Effector memory CD4-positive, alpha-beta T cell (primary cell): Measurements from ENCODE around the gene C4orf51.

Experiments used
- DNase-seq, 3 donors: peaks; one replicate each; pipeline ENCODE4 v3.0.0-alpha.2; 2020
- H3K27ac ChIP-seq: 2 replicates; pipeline ENCODE4 v1.7.0; 2013; ENCODE audit warnings: mild to moderate bottlenecking, low read length, moderate library complexity; ENCODE audit not compliant: insufficient read depth, poor library complexity, severe bottlenecking
- H3K27me3 ChIP-seq: replicated peaks from 2 replicates; pipeline ENCODE4 v1.7.0; 2013; ENCODE audit warnings: mild to moderate bottlenecking, low read length; ENCODE audit not compliant: insufficient read depth, control insufficient read depth, poor library complexity, severe bottlenecking
- H3K36me3 ChIP-seq: 2 replicates; pipeline ENCODE4 v1.7.0; 2013; ENCODE audit warnings: mild to moderate bottlenecking, low read length, moderate library complexity; ENCODE audit not compliant: control insufficient read depth, insufficient read depth
- H3K4me1 ChIP-seq: 2 replicates; pipeline ENCODE4 v1.7.0; 2013; ENCODE audit warnings: low read length, mild to moderate bottlenecking; ENCODE audit not compliant: control insufficient read depth, insufficient read depth, poor library complexity, severe bottlenecking
- H3K4me3 ChIP-seq: 2 replicates; pipeline ENCODE4 v1.7.0; 2013; ENCODE audit warnings: low read length, low read depth, mild to moderate bottlenecking; ENCODE audit not compliant: insufficient read depth, poor library complexity, severe bottlenecking
- H3K9me3 ChIP-seq: 2 replicates; pipeline ENCODE4 v1.7.0; 2013; ENCODE audit warnings: mild to moderate bottlenecking, low read length, moderate library complexity; ENCODE audit not compliant: control insufficient read depth

C4orf51 gene

GRCh38 chr4:145739845-145740244 is 59.9 kb downstream of the C4orf51 start:
- Histone ChIP-seq H3K4me1 (no peaks in the 10 kb centered on the region), H3K9me3 (no peaks in the 10 kb centered on the region), H3K4me3 (no peak overlapping the region), H3K36me3 (no peaks in the 10 kb centered on the region), H3K27me3 (no peaks in the 10 kb centered on the region), H3K27ac (no peak overlapping the region)
- DNase-seq = no peak

- Histone ChIP-seq H3K4me3 (no peak overlapping the region), H3K4me1 (no peaks in the 10 kb centered on the region), H3K27me3 (no peaks in the 10 kb centered on the region), H3K27ac (no peak overlapping the region), H3K36me3 (no peaks in the 10 kb centered on the region), H3K9me3 (no peaks in the 10 kb centered on the region)
- DNase-seq = no peak
Measured at GRCh38 chr4:145740806-145741205, 60.9 kb downstream of the C4orf51 start.

DNA sequence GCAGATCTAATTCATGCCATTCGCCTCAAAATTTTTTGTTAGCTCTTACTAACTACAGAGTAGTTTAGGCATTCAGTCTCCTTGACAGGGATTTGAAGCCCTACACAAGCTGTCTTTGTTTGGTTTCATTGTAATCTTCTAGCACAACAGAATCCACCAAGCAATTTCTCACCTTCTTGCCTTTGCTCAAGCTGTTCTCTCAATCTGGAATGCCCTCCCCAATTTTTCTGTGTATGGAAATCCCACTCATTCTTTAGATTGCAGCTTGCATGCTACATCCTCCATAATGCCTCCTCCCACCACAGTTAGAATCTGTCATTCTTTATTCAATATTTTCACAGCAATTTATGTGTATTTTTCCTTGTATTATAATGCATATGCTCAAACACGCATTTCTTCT is 63.7 kb downstream of the C4orf51 start:
- H3K27ac ChIP-seq = no peak overlapping the region
- H3K36me3 ChIP-seq = no peaks in the 10 kb centered on the region
- H3K4me1 ChIP-seq = no peaks in the 10 kb centered on the region
- H3K4me3 ChIP-seq = no peak overlapping the region
- no peaks in the 10 kb centered on the region for H3K27me3 ChIP-seq
- no peak for DNase-seq
- H3K9me3 ChIP-seq = no peaks in the 10 kb centered on the region

GRCh38 chr4:145755802-145756201 is 75.9 kb downstream of the C4orf51 start:
- no peaks in the 10 kb centered on the region for H3K9me3 ChIP-seq
- H3K27me3 ChIP-seq = no peaks in the 10 kb centered on the region
- no peak for DNase-seq

GRCh38 chr4:145756244-145756643 is 76.3 kb downstream of the C4orf51 start:
- Histone ChIP-seq H3K27ac (no peak overlapping the region), H3K9me3 (no peaks in the 10 kb centered on the region), H3K4me1 (no peaks in the 10 kb centered on the region), H3K36me3 (peaks cover 6% of the 10 kb centered on the region), H3K4me3 (no peak overlapping the region), H3K27me3 (no peaks in the 10 kb centered on the region)
- no peak for DNase-seq

More at GRCh38 chr4:145755802-145756201, 75.9 kb downstream of the C4orf51 start:
- Histone ChIP-seq H3K27ac (no peak overlapping the region), H3K36me3 (peaks cover 6% of the 10 kb centered on the region), H3K4me3 (no peak overlapping the region), H3K4me1 (no peaks in the 10 kb centered on the region)

- Histone ChIP-seq H3K27ac (no peak overlapping the region), H3K36me3 (peaks cover 6% of the 10 kb centered on the region), H3K27me3 (no peaks in the 10 kb centered on the region), H3K4me1 (no peaks in the 10 kb centered on the region), H3K4me3 (no peak overlapping the region), H3K9me3 (no peaks in the 10 kb centered on the region)
- no peak for DNase-seq
Measured at GRCh38 chr4:145757188-145757587, 77.2 kb downstream of the C4orf51 start.

DNA sequence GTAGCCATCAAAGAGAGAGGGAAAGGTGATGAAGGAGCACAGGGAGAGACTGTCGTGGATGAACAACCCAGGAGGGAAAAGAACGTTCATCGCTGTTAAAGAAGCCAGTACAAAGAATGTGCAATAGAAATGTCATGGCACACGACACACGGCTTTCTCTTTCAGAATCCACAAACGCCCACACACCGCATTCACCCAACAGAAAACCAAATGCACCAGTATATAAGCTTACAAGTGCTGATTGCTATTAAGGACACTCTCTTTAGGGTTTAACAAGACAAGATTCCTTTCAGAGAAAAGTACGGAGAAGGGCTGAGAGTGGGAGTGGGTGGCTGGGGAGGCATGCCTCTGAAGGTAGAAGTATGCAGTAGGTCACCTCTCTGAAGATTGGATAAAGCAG is 80.2 kb downstream of the C4orf51 start:
- H3K9me3 ChIP-seq = no peaks in the 10 kb centered on the region
- H3K4me3 ChIP-seq = no peak overlapping the region
- H3K27me3 ChIP-seq = no peaks in the 10 kb centered on the region
- DNase-seq = no peak
- H3K4me1 ChIP-seq = no peaks in the 10 kb centered on the region
- H3K27ac ChIP-seq = no peak overlapping the region
- peaks cover 27% of the 10 kb centered on the region for H3K36me3 ChIP-seq

- DNase-seq = no peak
- Histone ChIP-seq H3K4me1 (no peaks in the 10 kb centered on the region), H3K4me3 (no peak overlapping the region), H3K9me3 (no peaks in the 10 kb centered on the region), H3K27ac (no peak overlapping the region), H3K36me3 (peaks cover 30% of the 10 kb centered on the region), H3K27me3 (no peaks in the 10 kb centered on the region)
Measured at GRCh38 chr4:145760961-145761929, 81.3 kb downstream of the C4orf51 start.

- H3K27ac ChIP-seq = no peak overlapping the region
- no peaks in the 10 kb centered on the region for H3K27me3 ChIP-seq
- no peak overlapping the region for H3K4me3 ChIP-seq
- H3K4me1 ChIP-seq = no peaks in the 10 kb centered on the region
- H3K9me3 ChIP-seq = no peaks in the 10 kb centered on the region
- peaks cover 30% of the 10 kb centered on the region for H3K36me3 ChIP-seq
- no peak for DNase-seq
Measured at GRCh38 chr4:145762719-145763118, 82.8 kb downstream of the C4orf51 start.

- no peaks in the 10 kb centered on the region for H3K27me3 ChIP-seq
- no peaks in the 10 kb centered on the region for H3K9me3 ChIP-seq
- peaks cover 30% of the 10 kb centered on the region for H3K36me3 ChIP-seq
- H3K4me3 ChIP-seq = no peak overlapping the region
- no peaks in the 10 kb centered on the region for H3K4me1 ChIP-seq
- no peak overlapping the region for H3K27ac ChIP-seq
- DNase-seq = no peak
Measured at GRCh38 chr4:145763399-145763798, 83.5 kb downstream of the C4orf51 start.
